Measurements from ENCODE around the gene MUSTN1. TPM values are rescaled to one million over a fixed set of nuclear protein-coding genes. Genes with fewer than 3 reads are reported as not detected.

Gene MUSTN1
- total and polyA plus RNA-seq, 2 of the 13 experiments (the other 11 are each of a cell fraction or from before 2014, with no cell fraction given): 0.84 to 1.4 TPM

DNA sequence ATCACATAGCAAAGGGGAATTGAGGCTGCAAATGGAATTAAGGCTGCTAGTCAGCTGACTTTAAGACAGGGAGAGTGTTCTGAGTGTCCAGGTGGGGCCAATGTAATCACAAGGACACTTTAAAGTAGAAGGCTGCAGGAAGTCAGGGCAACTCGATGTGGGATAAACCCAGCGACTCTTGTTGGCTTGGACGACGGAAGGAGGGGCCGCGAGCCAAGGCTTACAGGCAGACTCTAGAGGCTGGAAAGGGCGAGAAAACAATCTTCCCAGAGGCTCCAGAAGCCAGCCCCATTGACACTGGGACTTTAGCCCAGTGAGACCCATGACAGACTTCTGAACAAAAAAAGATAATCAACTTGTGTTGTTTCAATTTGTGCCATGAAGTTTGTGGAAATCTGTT is 12.9 kb upstream of the MUSTN1 start:
- POLR2A ChIA-PET: no interaction called here

More for the DNA sequence above, 12.9 kb upstream of the MUSTN1 start:
- H4K20me1 ChIP-seq (ENCODE audit: insufficient read depth, low read length): no peaks in the 10 kb centered on the region
- CTCF ChIA-PET (ENCODE audit: low intra/inter-chr PET ratio, low total read pairs): no interaction called here
- no peak overlapping the region for H3K4me3 ChIP-seq (replicated peaks in 1 of 3; ENCODE audit: insufficient read depth in 1 of 3, low read depth in 2 of 3, low read length in 3 of 3)
- WGBS (ENCODE audit: low lambda C conversion rate): 93% methylated on average over 7 of the region's 7 CpGs
- no peak overlapping the region for H3K27ac ChIP-seq (ENCODE audit: extremely low read length, insufficient read depth, low read length)
- in situ Hi-C loops (cut with HindIII; ENCODE audit: extremely low pct_ligation_motif_present, low pct_unique_long_range_greater_than_20kb) (no loop called here), intact Hi-C loops (cut with micrococcal nuclease; ENCODE audit: unreplicated experiment) (no loop called here)
- ATAC-seq (no peak), DNase-seq (ENCODE audit: low spot score) (no peak), FAIRE-seq (no peak)
- H3K79me2 ChIP-seq (ENCODE audit: insufficient read depth, low read length): no peaks in the 10 kb centered on the region
- peaks cover 2 to 9% of the 10 kb centered on the region in 2 experiments; a peak in 3 of 5 replicates for H3K36me3 ChIP-seq (replicated peaks in 1 of 2; ENCODE audit: control insufficient read depth in 1 of 2, insufficient read depth in 2 of 2, low read length in 2 of 2)
- peaks cover 26% of the 10 kb centered on the region for H3K4me1 ChIP-seq (ENCODE audit: insufficient read depth, low read length)
- no peak overlapping the region for H3K4me2 ChIP-seq (ENCODE audit: low read depth, low read length)
- no peaks in the 10 kb centered on the region for H3K27me3 ChIP-seq (ENCODE audit: control insufficient read depth in 1 of 2, insufficient read depth in 2 of 2, low read length in 2 of 2)
- H3K9ac ChIP-seq (ENCODE audit: insufficient read depth, low read depth, low read length): no peak overlapping the region
- TF ChIP-seq, protein P1, sequence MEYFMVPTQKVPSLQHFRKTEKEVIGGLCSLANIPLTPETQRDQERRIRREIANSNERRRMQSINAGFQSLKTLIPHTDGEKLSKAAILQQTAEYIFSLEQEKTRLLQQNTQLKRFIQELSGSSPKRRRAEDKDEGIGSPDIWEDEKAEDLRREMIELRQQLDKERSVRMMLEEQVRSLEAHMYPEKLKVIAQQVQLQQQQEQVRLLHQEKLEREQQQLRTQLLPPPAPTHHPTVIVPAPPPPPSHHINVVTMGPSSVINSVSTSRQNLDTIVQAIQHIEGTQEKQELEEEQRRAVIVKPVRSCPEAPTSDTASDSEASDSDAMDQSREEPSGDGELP (IDR thresholded peaks at IDR 0.05; ENCODE audit: borderline replicate concordance, low read depth): no peak
- TF ChIP-seq ERF (CRISPR knock-in tag; IDR thresholded peaks at IDR 0.05) (no peak), MTF1 (CRISPR knock-in tag; IDR thresholded peaks at IDR 0.05) (no peak), ZNF614 (CRISPR knock-in tag; IDR thresholded peaks at IDR 0.05; ENCODE audit: borderline replicate concordance) (no peak), ZFYVE20 (CRISPR knock-in tag; IDR thresholded peaks at IDR 0.05; ENCODE audit: borderline replicate concordance, low read depth) (no peak)
- TF ChIP-seq, protein P2, sequence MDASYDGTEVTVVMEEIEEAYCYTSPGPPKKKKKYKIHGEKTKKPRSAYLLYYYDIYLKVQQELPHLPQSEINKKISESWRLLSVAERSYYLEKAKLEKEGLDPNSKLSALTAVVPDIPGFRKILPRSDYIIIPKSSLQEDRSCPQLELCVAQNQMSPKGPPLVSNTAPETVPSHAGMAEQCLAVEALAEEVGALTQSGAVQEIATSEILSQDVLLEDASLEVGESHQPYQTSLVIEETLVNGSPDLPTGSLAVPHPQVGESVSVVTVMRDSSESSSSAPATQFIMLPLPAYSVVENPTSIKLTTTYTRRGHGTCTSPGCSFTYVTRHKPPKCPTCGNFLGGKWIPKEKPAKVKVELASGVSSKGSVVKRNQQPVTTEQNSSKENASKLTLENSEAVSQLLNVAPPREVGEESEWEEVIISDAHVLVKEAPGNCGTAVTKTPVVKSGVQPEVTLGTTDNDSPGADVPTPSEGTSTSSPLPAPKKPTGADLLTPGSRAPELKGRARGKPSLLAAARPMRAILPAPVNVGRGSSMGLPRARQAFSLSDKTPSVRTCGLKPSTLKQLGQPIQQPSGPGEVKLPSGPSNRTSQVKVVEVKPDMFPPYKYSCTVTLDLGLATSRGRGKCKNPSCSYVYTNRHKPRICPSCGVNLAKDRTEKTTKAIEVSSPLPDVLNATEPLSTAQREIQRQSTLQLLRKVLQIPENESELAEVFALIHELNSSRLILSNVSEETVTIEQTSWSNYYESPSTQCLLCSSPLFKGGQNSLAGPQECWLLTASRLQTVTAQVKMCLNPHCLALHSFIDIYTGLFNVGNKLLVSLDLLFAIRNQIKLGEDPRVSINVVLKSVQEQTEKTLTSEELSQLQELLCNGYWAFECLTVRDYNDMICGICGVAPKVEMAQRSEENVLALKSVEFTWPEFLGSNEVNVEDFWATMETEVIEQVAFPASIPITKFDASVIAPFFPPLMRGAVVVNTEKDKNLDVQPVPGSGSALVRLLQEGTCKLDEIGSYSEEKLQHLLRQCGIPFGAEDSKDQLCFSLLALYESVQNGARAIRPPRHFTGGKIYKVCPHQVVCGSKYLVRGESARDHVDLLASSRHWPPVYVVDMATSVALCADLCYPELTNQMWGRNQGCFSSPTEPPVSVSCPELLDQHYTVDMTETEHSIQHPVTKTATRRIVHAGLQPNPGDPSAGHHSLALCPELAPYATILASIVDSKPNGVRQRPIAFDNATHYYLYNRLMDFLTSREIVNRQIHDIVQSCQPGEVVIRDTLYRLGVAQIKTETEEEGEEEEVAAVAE (CRISPR knock-in tag; IDR thresholded peaks at IDR 0.05; ENCODE audit: borderline replicate concordance): no peak
- no peaks in the 10 kb centered on the region for H3K9me3 ChIP-seq (ENCODE audit: low read length)
- no TSS peak for BruUV-seq (replicated peaks)
- no peak overlapping the region for H2AFZ ChIP-seq (ENCODE audit: low read length)
